Stomach (tissue), 9 donors: Measurements from ENCODE around the gene BICD2. TPM values are rescaled to one million over a fixed set of nuclear protein-coding genes. Genes with fewer than 3 reads are reported as not detected.

Source experiments
- DNase-seq, 2 donors: peaks; one replicate each; pipeline versions ENCODE4 v3.0.0 to v3.0.0-alpha.2; 2013 to 2019
- H3K27ac ChIP-seq, 5 donors: fragments of 200-600 bp in 4 of 5; sonication (generic) in 4 of 5; one replicate each; pipeline ENCODE4 v1.5.1; 2013 to 2019; ENCODE audit warnings: mild to moderate bottlenecking in 1 of 5, moderate library complexity in 1 of 5
- H3K27me3 ChIP-seq, 3 donors: fragments of 200-600 bp; sonication (generic); one replicate each; pipeline ENCODE4 v1.5.1; 2017 to 2019; ENCODE audit warnings: mixed run types in 1 of 3
- H3K36me3 ChIP-seq, 4 donors: fragments of 200-600 bp; sonication (generic); 1 replicate in 3 of 4; 2 replicates in 1 of 4; pipeline ENCODE4 v1.5.1; 2016 to 2019
- H3K4me1 ChIP-seq, 4 donors: fragments of 200-600 bp; sonication (generic); one replicate each; pipeline ENCODE4 v1.5.1; 2016 to 2019
- H3K4me3 ChIP-seq, 4 donors: fragments of 200-600 bp; sonication (generic) in 3 of 4; one replicate each; pipeline ENCODE4 v1.5.1; 2016 to 2019; ENCODE audit warnings: mild to moderate bottlenecking in 1 of 4
- H3K9me3 ChIP-seq, 4 donors: fragments of 200-600 bp; sonication (generic); one replicate each; pipeline ENCODE4 v1.5.1; 2016 to 2019
- CTCF ChIP-seq, 7 experiments: fragments of 450-650 bp in 4 of 7; fragments of 200-600 bp in 3 of 7; sonication (generic) in 3 of 7; IDR thresholded peaks; one replicate each; pipeline ENCODE4 v1.5.1; 2016 to 2019; ENCODE audit warnings: antibody characterized with exemption in 7 of 7, control low read depth in 2 of 7, mild to moderate bottlenecking in 1 of 7
- EP300 ChIP-seq: sonication (generic); formaldehyde crosslinking; IDR thresholded peaks from one replicate; pipeline ENCODE4 v1.6.1; 2017; ENCODE audit warnings: antibody characterized with exemption
- POLR2A ChIP-seq, 4 donors: fragments of 450-650 bp; IDR thresholded peaks; one replicate each; pipeline ENCODE4 v1.6.1; 2016; ENCODE audit warnings: antibody characterized with exemption in 4 of 4, control low read depth in 2 of 4, mild to moderate bottlenecking in 1 of 4, moderate library complexity in 1 of 4
- POLR2AphosphoS5 ChIP-seq, 3 donors: sonication (generic); formaldehyde crosslinking; IDR thresholded peaks; one replicate each; pipeline ENCODE4 v1.6.1; 2016; ENCODE audit warnings: antibody characterized with exemption in 3 of 3
- WGBS, 5 donors: extraction: QIAGEN DNeasy Blood & Tissue Kit in 3 of 5; methylation state at CpG; one replicate each; pipeline versions ENCODE4 v1.1.5 to v1.1.7; 2013 to 2018; 5-methylcytosine and 5-hydroxymethylcytosine counted together
- intact Hi-C: fragments of 100-400 bp; cut with DNase I; formaldehyde crosslinking; loops from one replicate; pipeline ENCODE4 v1.15.1; 2023; ENCODE audit warnings: low total_unique reads
- polyA plus RNA-seq, 3 donors: library from polyadenylated mRNA; stranded (reverse); fragments of 200-250 nt; gene quantifications; one replicate each; pipeline ENCODE4 v1.2.3, GENCODE V29; 2013
- total RNA-seq, 5 donors: library from RNA; depleted of rRNA; stranded (reverse); fragments of >200 nt; gene quantifications; one replicate each; pipeline versions ENCODE4 v1.1.0 to v1.2.3, GENCODE V29; 2014 to 2016
- donor health status: healthy with polysubstance abuse.
- donor health status: Bipolar disorder and iron deficiency.
- donor health status: healthy.

BICD2 gene
- total and polyA plus RNA-seq, 8 donors = 5.9 to 32.6 (median 16.4) TPM

- 57 to 80% (median 64%) methylated on average over 1 of the region's 1 CpG for WGBS, 5 donors
- intact Hi-C loops = no loop called here
These were observed 68.0 kb downstream of the BICD2 start for GRCh38 chr9:92696619-92697018.

GRCh38 chr9:92686954-92687353 is 77.7 kb downstream of the BICD2 start:
- no peaks in the 10 kb centered on the region for H3K4me1 ChIP-seq
- no peaks in the 10 kb centered on the region for H3K27me3 ChIP-seq
- no peak overlapping the region for H3K4me3 ChIP-seq
- no peaks in the 10 kb centered on the region for H3K36me3 ChIP-seq
- no peak for DNase-seq
- H3K27ac ChIP-seq = no peak overlapping the region
- H3K9me3 ChIP-seq = peaks cover 0 to 26% (median 16%) of the 10 kb centered on the region in 4 donors
- intact Hi-C loops = no loop called here
- 66 to 74% (median 69%) methylated on average over 3 of the region's 3 CpGs for WGBS, 5 donors
- no peak for TF ChIP-seq POLR2AphosphoS5 (IDR thresholded peaks at IDR 0.05)

More at GRCh38 chr9:92696619-92697018, 68.0 kb downstream of the BICD2 start:
- H3K4me1 ChIP-seq = no peaks in the 10 kb centered on the region
- DNase-seq = no peak
- peaks cover 4 to 46% (median 27%) of the 10 kb centered on the region in 4 donors for H3K9me3 ChIP-seq
- H3K27ac ChIP-seq = no peak overlapping the region
- no peaks in the 10 kb centered on the region for H3K36me3 ChIP-seq
- TF ChIP-seq POLR2A (IDR thresholded peaks at IDR 0.05) = no peak
- TF ChIP-seq CTCF (IDR thresholded peaks at IDR 0.05) = no peak
- no peak for TF ChIP-seq POLR2AphosphoS5 (IDR thresholded peaks at IDR 0.05)
- no peak for TF ChIP-seq EP300
- H3K4me3 ChIP-seq = no peak overlapping the region
- no peaks in the 10 kb centered on the region for H3K27me3 ChIP-seq

GRCh38 chr9:92685022-92685421 is 79.6 kb downstream of the BICD2 start:
- H3K9me3 ChIP-seq = peaks cover 0 to 7% (median 4%) of the 10 kb centered on the region in 4 donors
- no peak overlapping the region for H3K27ac ChIP-seq
- H3K27me3 ChIP-seq = no peaks in the 10 kb centered on the region
- H3K4me1 ChIP-seq = no peaks in the 10 kb centered on the region
- H3K36me3 ChIP-seq = no peaks in the 10 kb centered on the region
- WGBS, 5 donors = 77 to 85% (median 83%) methylated on average over 4 to 5 of the region's 5 CpGs
- intact Hi-C loops = no loop called here
- TF ChIP-seq CTCF (IDR thresholded peaks at IDR 0.05) (no peak), POLR2A (IDR thresholded peaks at IDR 0.05) (no peak), POLR2AphosphoS5 (IDR thresholded peaks at IDR 0.05) (no peak), EP300 (no peak)
- no peak overlapping the region for H3K4me3 ChIP-seq
- DNase-seq = no peak

GRCh38 chr9:92682269-92682668 is 82.4 kb downstream of the BICD2 start:
- WGBS, 5 donors = 90 to 99% (median 96%) methylated on average over 8 of the region's 8 CpGs
- Histone ChIP-seq H3K36me3 (no peaks in the 10 kb centered on the region), H3K27me3 (no peaks in the 10 kb centered on the region), H3K4me3 (no peak overlapping the region), H3K9me3 (no peaks in the 10 kb centered on the region), H3K27ac (no peak overlapping the region), H3K4me1 (no peaks in the 10 kb centered on the region)
- TF ChIP-seq POLR2A (IDR thresholded peaks at IDR 0.05) (no peak), POLR2AphosphoS5 (IDR thresholded peaks at IDR 0.05) (no peak), CTCF (IDR thresholded peaks at IDR 0.05) (no peak), EP300 (no peak)
- DNase-seq = no peak
- intact Hi-C loops = no loop called here

- Histone ChIP-seq H3K4me3 (no peak overlapping the region), H3K36me3 (no peaks in the 10 kb centered on the region), H3K4me1 (no peaks in the 10 kb centered on the region), H3K27me3 (no peaks in the 10 kb centered on the region), H3K27ac (no peak overlapping the region), H3K9me3 (no peaks in the 10 kb centered on the region)
- no peak for TF ChIP-seq CTCF (IDR thresholded peaks at IDR 0.05)
- TF ChIP-seq POLR2AphosphoS5 (IDR thresholded peaks at IDR 0.05) = no peak
- 76 to 84% (median 78%) methylated on average over 12 of the region's 12 CpGs for WGBS, 5 donors
- DNase-seq = no peak
- intact Hi-C loops = no loop called here
These were observed 84.2 kb downstream of the BICD2 start for GRCh38 chr9:92680166-92681119.
